Loucy (cell line): ENCODE measurements around the gene PDS5B.

ENCODE experiments used
- H2AFZ ChIP-seq: fragments of 200-600 bp; sonication (generic); 2 replicates; pipeline ENCODE4 v1.6.0; 2016; ENCODE audit warnings: antibody characterized with exemption, mild to moderate bottlenecking, low read length, moderate library complexity
- H3F3A ChIP-seq: fragments of 200-600 bp; 2 replicates; pipeline ENCODE4 v1.6.0; 2016; ENCODE audit warnings: antibody characterized with exemption, low read depth, mild to moderate bottlenecking
- H3K27me3 ChIP-seq: fragments of 200-600 bp; sonication (generic); 2 replicates; pipeline ENCODE4 v1.6.1; 2014; ENCODE audit warnings: low read length, mild to moderate bottlenecking; ENCODE audit not compliant: insufficient read depth, poor library complexity, severe bottlenecking
- H3K36me3 ChIP-seq: fragments of 200-600 bp; sonication (generic); 2 replicates; pipeline ENCODE4 v1.6.1; 2016; ENCODE audit warnings: low read length; ENCODE audit not compliant: insufficient read depth
- H3K4me1 ChIP-seq: fragments of 200-600 bp; sonication (generic); 2 replicates; pipeline ENCODE4 v1.5.1; 2014; ENCODE audit warnings: low read length, mild to moderate bottlenecking; ENCODE audit not compliant: insufficient read depth, poor library complexity, severe bottlenecking
- H3K4me2 ChIP-seq: fragments of 200-600 bp; sonication (generic); 2 replicates; pipeline ENCODE4 v1.6.0; 2014; ENCODE audit warnings: antibody characterized with exemption, low read length, low read depth, mild to moderate bottlenecking; ENCODE audit not compliant: poor library complexity, severe bottlenecking
- H3K4me3 ChIP-seq: fragments of 200-600 bp; sonication (generic); 2 replicates; pipeline ENCODE4 v1.5.1; 2014; ENCODE audit warnings: low read length, mild to moderate bottlenecking, mixed read lengths; ENCODE audit not compliant: poor library complexity, severe bottlenecking
- H3K79me2 ChIP-seq: fragments of 200-600 bp; sonication (generic); 2 replicates; pipeline ENCODE4 v1.6.1; 2014; ENCODE audit warnings: low read length; ENCODE audit not compliant: insufficient read depth
- H3K9ac ChIP-seq: fragments of 200-600 bp; sonication (generic); 2 replicates; pipeline ENCODE4 v1.6.0; 2014; ENCODE audit warnings: mild to moderate bottlenecking, low read depth, low read length, moderate library complexity; ENCODE audit not compliant: poor library complexity, severe bottlenecking
- H3K9me2 ChIP-seq: fragments of 200-600 bp; sonication (generic); replicated peaks from 2 replicates; pipeline ENCODE4 v1.6.1; 2016; ENCODE audit warnings: low read depth, low read length, mixed read lengths
- H3K9me3 ChIP-seq: fragments of 200-600 bp; sonication (generic); 2 replicates; pipeline ENCODE4 v1.6.1; 2014; ENCODE audit warnings: mild to moderate bottlenecking, antibody characterized with exemption, low read length, low read depth; ENCODE audit not compliant: insufficient read depth
- H4K20me1 ChIP-seq: fragments of 200-600 bp; sonication (generic); 2 replicates; pipeline ENCODE4 v1.6.0; 2014; ENCODE audit warnings: antibody characterized with exemption, low read length, mild to moderate bottlenecking; ENCODE audit not compliant: insufficient read depth, poor library complexity, severe bottlenecking
- CTCF ChIP-seq: fragments of 200-600 bp; sonication (generic); conservative IDR thresholded peaks from 2 replicates; pipeline ENCODE4 v1.5.1; 2014; ENCODE audit warnings: mild to moderate bottlenecking, antibody characterized with exemption, low read length
- EZH2phosphoT487 ChIP-seq: fragments of 200-600 bp; IDR thresholded peaks from 2 replicates; pipeline ENCODE4 v1.6.1; 2018; ENCODE audit warnings: antibody characterized with exemption, mild to moderate bottlenecking, moderate library complexity, borderline replicate concordance

Gene PDS5B

GRCh38 chr13:32629866-32630265 is 43.6 kb downstream of the PDS5B start:
- Histone ChIP-seq H3F3A (no peaks in the 10 kb centered on the region), H3K9ac (no peak overlapping the region), H3K27me3 (no peaks in the 10 kb centered on the region), H3K36me3 (no peaks in the 10 kb centered on the region), H3K4me1 (peaks cover 37% of the 10 kb centered on the region), H3K4me3 (no peak overlapping the region), H4K20me1 (peaks cover 58% of the 10 kb centered on the region), H3K9me2 (no peaks in the 10 kb centered on the region), H3K9me3 (no peaks in the 10 kb centered on the region), H3K79me2 (peaks cover 99% of the 10 kb centered on the region), H3K4me2 (no peak overlapping the region), H2AFZ (no peak overlapping the region)
- TF ChIP-seq EZH2phosphoT487 (no peak), CTCF (no peak)

GRCh38 chr13:32632343-32632909 is 46.2 kb downstream of the PDS5B start:
- peak overlapping the region; percentile 4 for H3K4me3 ChIP-seq
- TF ChIP-seq CTCF (no peak), EZH2phosphoT487 (no peak)
- H3K36me3 ChIP-seq, result no peaks in the 10 kb centered on the region
- H3K4me1 ChIP-seq, result peaks cover 27% of the 10 kb centered on the region
- H3K4me2 ChIP-seq, result peak overlapping the region; percentile 15
- peak overlapping the region; percentile 9 for H3K9ac ChIP-seq
- peaks cover 99% of the 10 kb centered on the region for H3K79me2 ChIP-seq
- H3K9me2 ChIP-seq, result no peaks in the 10 kb centered on the region
- H2AFZ ChIP-seq, result no peak overlapping the region
- no peaks in the 10 kb centered on the region for H3K27me3 ChIP-seq
- peaks cover 43% of the 10 kb centered on the region for H4K20me1 ChIP-seq
- H3K9me3 ChIP-seq, result no peaks in the 10 kb centered on the region
- H3F3A ChIP-seq, result no peaks in the 10 kb centered on the region

- H3K36me3 ChIP-seq, result no peaks in the 10 kb centered on the region
- H3K9me3 ChIP-seq, result no peaks in the 10 kb centered on the region
- peaks cover 43% of the 10 kb centered on the region for H4K20me1 ChIP-seq
- no peaks in the 10 kb centered on the region for H3K27me3 ChIP-seq
- H3K4me3 ChIP-seq, result no peak overlapping the region
- H3F3A ChIP-seq, result no peaks in the 10 kb centered on the region
- peaks cover 97% of the 10 kb centered on the region for H3K79me2 ChIP-seq
- H3K9me2 ChIP-seq, result no peaks in the 10 kb centered on the region
- TF ChIP-seq EZH2phosphoT487 (no peak), CTCF (no peak)
- no peak overlapping the region for H3K4me2 ChIP-seq
- peaks cover 26% of the 10 kb centered on the region for H3K4me1 ChIP-seq
- H2AFZ ChIP-seq, result no peak overlapping the region
- H3K9ac ChIP-seq, result no peak overlapping the region
Measured at GRCh38 chr13:32636711-32637110, 50.5 kb downstream of the PDS5B start.
